HG02588 (cell line): ENCODE results near the gene MSL3.

Experiments
- ATAC-seq: cut with Tn5 transposase; IDR thresholded peaks from one replicate; pipeline ENCODE4 v1.9.1; 2021; ENCODE audit warnings: mild to moderate bottlenecking, moderate library complexity; ENCODE audit not compliant: unreplicated experiment

MSL3 gene

GRCh38 chrX:11758400-11759171, 549 bp downstream of the MSL3 start:
- ATAC-seq: peak; percentile 56

GRCh38 chrX:11759172-11759460, 1.1 kb downstream of the MSL3 start:
- ATAC-seq: no peak

DNA sequence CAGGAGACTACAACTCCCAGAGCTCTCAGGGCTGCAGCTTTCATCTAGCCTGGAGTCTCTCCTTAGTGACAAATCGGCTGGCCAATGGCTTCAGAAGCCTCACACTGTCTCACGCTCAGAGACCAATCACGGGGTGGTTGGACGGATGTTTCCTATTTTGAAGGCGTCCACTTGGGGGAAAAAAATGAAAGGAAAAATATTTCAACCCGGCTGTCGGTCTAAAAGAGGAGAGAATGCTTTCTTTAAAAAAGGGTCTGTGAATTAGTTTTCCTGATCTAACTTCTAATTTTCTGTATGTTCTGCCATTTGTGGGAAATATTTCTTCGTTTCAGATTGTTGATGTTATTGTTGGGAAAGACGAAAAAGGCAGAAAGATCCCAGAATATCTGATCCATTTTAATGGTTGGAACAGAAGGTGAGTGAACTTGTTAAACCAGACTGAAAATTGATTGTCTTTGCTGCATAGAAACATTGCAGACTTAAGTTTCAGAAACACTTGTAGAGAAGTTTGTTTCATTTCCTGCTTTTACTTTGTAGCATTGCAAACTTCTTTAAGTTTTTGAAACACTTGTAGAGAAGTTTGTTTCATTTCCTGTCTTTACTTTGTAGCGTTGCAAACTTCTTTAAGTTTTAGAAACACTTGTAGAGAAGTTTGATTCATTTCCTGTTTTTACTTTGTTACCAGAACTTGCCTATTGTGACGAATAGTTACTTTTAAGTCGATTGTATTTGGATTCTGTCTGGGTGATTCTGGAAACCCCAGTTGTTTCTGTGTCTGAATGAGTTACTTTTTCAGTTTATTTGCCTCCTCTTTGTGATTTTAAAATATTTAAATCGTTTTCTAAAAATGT, 1.6 kb downstream of the MSL3 start:
- ATAC-seq: peak; percentile 58

DNA sequence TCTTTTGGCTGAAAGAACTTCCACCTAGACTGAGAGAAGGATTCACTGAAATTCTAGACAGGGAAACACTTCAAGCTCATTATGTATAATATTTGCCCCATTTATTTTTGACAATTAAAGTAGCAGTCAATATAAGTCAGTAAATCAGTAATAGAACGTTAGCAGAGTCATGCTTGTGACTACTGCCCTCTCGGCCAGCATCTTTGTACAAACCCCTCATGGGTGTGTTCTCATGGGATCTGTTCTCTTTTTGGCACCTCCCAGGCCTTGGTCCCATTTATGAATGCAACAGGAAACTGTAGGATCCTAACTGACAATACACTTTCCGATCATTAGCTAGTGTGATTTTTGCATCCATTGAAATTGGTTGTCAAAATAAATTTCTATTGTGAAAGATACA, 2.9 kb downstream of the MSL3 start:
- ATAC-seq: no peak

DNA sequence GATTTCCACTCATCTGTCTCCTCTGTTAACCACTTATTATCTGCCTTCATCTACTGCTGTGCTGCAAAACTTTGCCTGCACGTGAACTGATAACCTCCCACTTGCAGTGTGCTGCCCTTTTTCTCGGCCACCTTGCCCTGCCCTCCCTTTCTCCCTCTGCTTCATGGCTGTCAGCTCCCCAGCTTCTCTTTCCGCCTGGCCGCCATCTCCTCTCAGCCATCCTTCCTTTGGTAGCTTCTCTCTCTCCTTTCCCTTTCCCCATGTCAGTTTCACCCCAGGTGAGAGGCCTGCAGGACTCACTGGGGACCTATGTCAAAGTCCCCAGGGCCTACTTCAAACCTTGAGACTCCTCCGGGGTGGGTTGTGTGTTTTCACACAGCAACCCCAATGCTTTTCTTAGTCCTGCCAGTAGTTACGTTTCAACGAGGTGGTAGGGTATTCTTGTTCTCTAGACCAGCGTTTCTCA, 6.6 kb downstream of the MSL3 start:
- no peak for ATAC-seq

DNA sequence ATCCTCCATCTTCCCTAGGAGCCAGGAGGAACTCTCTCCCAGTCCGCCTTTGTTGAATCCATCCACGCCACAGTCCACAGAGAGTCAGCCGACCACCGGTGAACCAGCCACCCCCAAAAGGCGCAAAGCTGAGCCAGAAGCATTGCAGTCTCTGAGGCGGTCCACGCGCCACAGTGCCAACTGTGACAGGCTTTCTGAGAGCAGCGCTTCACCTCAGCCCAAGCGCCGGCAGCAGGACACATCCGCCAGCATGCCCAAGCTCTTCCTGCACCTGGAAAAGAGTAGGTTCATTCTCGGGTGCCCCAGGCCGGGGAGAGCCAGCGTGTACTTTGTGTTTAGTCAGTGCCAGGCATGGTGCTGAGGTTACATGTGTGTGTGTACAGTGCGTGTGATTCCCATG, 7.4 kb downstream of the MSL3 start:
- no peak for ATAC-seq

DNA sequence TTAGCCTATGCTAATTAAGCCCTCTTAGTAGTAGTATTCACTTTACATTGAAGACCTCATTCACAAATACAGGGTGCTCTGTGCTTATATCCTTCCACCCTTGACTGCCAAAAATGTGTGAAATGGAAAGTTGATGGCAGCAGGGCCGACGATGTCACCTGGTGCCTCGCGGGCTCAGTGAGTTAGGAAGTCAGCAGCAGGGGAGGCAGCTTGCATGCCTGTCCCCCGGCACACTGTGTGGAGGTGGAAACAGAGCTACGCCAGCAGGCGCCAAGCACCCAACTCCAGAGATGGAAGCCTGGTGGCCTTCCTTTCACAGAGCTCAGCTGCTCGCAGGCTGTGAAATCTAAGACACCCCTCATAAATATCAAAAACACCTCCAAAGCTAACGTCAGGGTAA, 8.4 kb downstream of the MSL3 start:
- no peak for ATAC-seq

- ATAC-seq: peak; percentile 78
These were observed 10.0 kb downstream of the MSL3 start for GRCh38 chrX:11768039-11768438.

GRCh38 chrX:11770320-11770719, 12.3 kb downstream of the MSL3 start:
- ATAC-seq: no peak

DNA sequence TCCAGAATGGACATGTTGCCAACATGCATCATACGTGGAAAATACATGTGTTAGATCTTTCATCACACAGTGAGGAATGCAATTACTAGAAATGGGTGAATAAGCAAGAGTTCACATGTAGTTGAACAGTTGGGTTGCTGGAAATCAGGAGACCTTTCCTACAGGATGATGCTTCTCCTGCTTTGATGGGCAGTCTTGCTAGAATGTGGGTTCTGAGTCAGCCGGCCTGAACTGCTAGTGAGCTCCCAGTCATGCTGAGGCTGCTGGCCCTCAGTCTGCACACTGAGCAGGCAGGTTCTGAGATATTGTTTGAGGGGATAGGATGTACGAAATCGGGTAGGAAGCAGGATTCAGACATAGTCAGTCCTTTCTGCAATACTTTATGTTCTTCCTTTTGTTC, 20.2 kb downstream of the MSL3 start:
- ATAC-seq: no peak

GRCh38 chrX:11781133-11781532, 23.1 kb downstream of the MSL3 start:
- ATAC-seq: no peak

- ATAC-seq: no peak
These were observed 23.8 kb downstream of the MSL3 start for GRCh38 chrX:11781734-11782370.

GRCh38 chrX:11784543-11784942, 26.5 kb downstream of the MSL3 start:
- ATAC-seq: no peak

- ATAC-seq: no peak
These were observed 28.8 kb downstream of the MSL3 start for GRCh38 chrX:11786862-11787261.

GRCh38 chrX:11787564-11787963, 29.5 kb downstream of the MSL3 start:
- ATAC-seq: no peak

DNA sequence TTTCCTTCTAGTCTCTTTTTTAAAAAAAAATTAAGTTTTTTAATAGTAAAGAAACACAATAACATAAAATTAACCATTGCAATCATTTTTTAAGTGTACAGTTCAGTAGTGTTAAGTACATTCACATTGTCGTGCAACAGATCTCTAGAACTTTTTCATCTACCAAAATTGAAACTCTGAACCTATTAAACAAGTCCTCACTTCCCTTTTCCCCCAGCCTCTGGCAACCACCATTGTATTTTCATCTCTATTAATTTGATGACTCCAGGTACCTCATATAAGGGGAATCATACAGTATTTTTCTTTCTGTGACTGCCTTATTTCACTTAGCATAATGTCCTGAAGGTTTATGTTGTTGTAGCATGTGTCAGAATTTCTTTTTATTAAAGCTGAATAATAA, 31.8 kb downstream of the MSL3 start:
- no peak for ATAC-seq

GRCh38 chrX:11791090-11791489, 33.1 kb downstream of the MSL3 start:
- no peak for ATAC-seq

- ATAC-seq: no peak
These were observed 33.5 kb downstream of the MSL3 start for GRCh38 chrX:11791537-11791936.

DNA sequence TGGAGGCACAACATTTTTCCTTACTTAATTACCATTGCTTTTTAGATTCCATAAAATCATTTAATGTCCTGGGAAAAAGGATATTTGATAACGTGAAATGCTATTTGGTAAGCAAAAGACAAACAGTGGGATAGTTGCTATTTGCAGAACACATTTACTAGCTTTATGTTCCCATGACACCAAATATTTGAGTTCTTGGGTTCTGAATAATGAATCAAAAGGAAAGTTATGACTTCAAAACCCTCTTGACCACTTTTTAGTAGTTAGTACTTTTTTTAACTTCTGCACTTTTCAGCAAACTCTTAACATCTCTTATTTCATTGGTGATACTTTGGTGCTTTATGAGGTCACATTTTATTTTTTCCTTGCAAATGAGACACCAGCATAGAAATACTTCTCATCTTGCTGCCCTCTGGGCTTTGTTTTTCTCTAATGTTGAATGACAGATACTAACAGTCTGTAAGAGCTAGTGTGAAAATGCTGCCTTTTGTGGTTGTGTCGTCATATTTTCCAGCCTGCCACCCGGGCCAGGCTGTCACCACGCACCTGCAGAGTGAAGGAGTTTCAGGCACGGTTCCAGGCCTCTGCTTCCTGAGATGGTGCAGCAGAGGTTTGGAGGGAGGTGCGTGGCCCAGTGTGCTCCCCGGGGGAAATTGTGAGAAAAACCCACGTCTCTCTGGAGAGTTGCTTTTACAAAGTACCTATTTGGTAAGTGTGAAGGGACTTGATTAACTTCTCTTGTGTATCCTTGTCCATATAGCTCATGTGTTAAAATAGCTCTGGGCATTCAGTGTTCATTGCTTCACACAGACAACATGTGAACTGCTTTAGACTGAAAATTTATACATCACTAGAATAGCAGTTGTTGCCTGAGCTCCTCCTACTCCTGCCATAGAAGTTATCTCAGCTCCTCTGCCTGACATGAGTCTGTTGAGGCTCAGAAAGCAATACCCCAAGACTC, 34.7 kb downstream of the MSL3 start:
- ATAC-seq: peak; percentile 86

- ATAC-seq: no peak
These were observed 35.7 kb downstream of the MSL3 start for GRCh38 chrX:11793734-11794133.

DNA sequence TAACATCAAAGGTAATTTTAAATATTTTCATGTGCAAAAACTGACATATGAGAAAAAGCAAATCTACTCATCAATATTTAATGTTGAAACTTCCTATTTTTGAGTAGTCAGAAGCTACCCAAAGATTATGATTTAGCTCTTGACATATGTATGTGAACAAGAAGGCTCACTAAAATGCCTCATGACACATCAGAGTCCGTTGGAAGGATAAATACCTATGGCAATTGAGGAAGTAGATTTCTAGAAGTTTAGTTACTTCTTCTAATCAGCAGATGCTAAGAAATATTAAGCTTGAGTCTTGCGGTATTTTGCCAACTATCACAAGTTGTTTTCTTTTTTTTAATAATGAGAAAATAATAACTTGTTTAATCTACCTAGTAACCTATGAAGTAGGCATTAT, 55.3 kb downstream of the MSL3 start:
- ATAC-seq: no peak
